Endothelial cell of umbilical vein (primary cell): ENCODE measurements around the gene NKIRAS1. TPM values are rescaled to one million over a fixed set of nuclear protein-coding genes. Genes with fewer than 3 reads are reported as not detected.

Experiments
- BruUV-seq: library from RNA; stranded (reverse); fragments of 400-500 nt; replicated peaks from 2 replicates; lab custom pipeline; 2021; lab: Mats Ljungman, UMichigan
- CTCF ChIA-PET: fragments of 300-600, 350-600 bp; sonication (Branson Sonifier 250); formaldehyde crosslinking; loops from one replicate; lab custom pipeline; 2021; ENCODE audit warnings: antibody characterized with exemption, inconsistent platforms; lab: Charles Lee
- POLR2A ChIA-PET: fragments of 300-600, 350-600 bp; sonication (Branson Sonifier 250); formaldehyde crosslinking; loops from one replicate; lab custom pipeline; 2021; ENCODE audit warnings: antibody characterized with exemption, inconsistent platforms; lab: Charles Lee
- DNase-seq: peaks from one replicate; pipeline ENCODE4 v3.0.0-alpha.2; 2011; ENCODE audit warnings: low read depth, low spot score
- FAIRE-seq: peaks from 2 replicates; lab custom pipeline; 2011; peaks lifted over from hg19 to GRCh38; lab: Jason Lieb, UNC
- H2AFZ ChIP-seq: 2 replicates; pipeline ENCODE4 v1.6.0; 2012; ENCODE audit warnings: low read depth, low read length, control low read depth, inconsistent platforms
- H3K27ac ChIP-seq: 2 replicates; pipeline ENCODE4 v1.5.1; 2011; ENCODE audit warnings: low read depth, mild to moderate bottlenecking, control low read depth, low read length, moderate library complexity; ENCODE audit not compliant: insufficient read depth
- H3K27me3 ChIP-seq, 2 experiments: 2 replicates each; pipeline versions ENCODE4 v1.6.0 to v1.6.1; 2011; ENCODE audit warnings: low read length in 2 of 2, mixed read lengths in 1 of 2; ENCODE audit not compliant: control insufficient read depth in 2 of 2, insufficient read depth in 2 of 2
- H3K36me3 ChIP-seq, 2 experiments: 2 replicates in 1 of 2; 3 replicates in 1 of 2; pipeline ENCODE4 v1.5.1; 2011; ENCODE audit warnings: low read length in 2 of 2, mild to moderate bottlenecking in 1 of 2, moderate library complexity in 1 of 2; ENCODE audit not compliant: control insufficient read depth in 2 of 2, insufficient read depth in 2 of 2; ENCODE audit errors: extremely low read depth in 1 of 2
- H3K4me1 ChIP-seq: 3 replicates; pipeline ENCODE4 v1.5.1; 2011; ENCODE audit warnings: mild to moderate bottlenecking, low read length; ENCODE audit not compliant: control insufficient read depth, insufficient read depth; ENCODE audit errors: extremely low read depth
- H3K4me2 ChIP-seq: 2 replicates; pipeline ENCODE4 v1.6.1; 2011; ENCODE audit warnings: low read length, control low read depth, mixed read lengths; ENCODE audit not compliant: insufficient read depth
- H3K4me3 ChIP-seq, 3 experiments: fragments of 200-600 bp in 1 of 3; sonication (generic), shearing (Covaris generic) in 1 of 3; replicated peaks in 1 of 3; 2 replicates each; pipeline ENCODE4 v1.5.1; 2011 to 2016; ENCODE audit warnings: control low read depth in 3 of 3, low read length in 3 of 3, mild to moderate bottlenecking in 2 of 3, inconsistent platforms in 1 of 3, low read depth in 1 of 3, moderate library complexity in 1 of 3; ENCODE audit not compliant: insufficient read depth in 1 of 3
- H3K79me2 ChIP-seq: 2 replicates; pipeline ENCODE4 v1.6.0; 2012; ENCODE audit warnings: low read length, inconsistent platforms; ENCODE audit not compliant: control insufficient read depth, insufficient read depth
- H3K9ac ChIP-seq: replicated peaks from 2 replicates; pipeline ENCODE3; 2011; ENCODE audit warnings: low read length, control low read depth; ENCODE audit not compliant: insufficient read depth; ENCODE audit errors: extremely low read depth
- H3K9me1 ChIP-seq: replicated peaks from 3 replicates; pipeline ENCODE4 v1.6.0; 2011; ENCODE audit warnings: mild to moderate bottlenecking, low read length; ENCODE audit not compliant: control insufficient read depth, insufficient read depth; ENCODE audit errors: extremely low read depth
- H3K9me3 ChIP-seq: replicated peaks from 2 replicates; pipeline ENCODE4 v1.5.1; 2012; ENCODE audit warnings: low read length, inconsistent platforms; ENCODE audit not compliant: control insufficient read depth, insufficient read depth
- H4K20me1 ChIP-seq: replicated peaks from 2 replicates; pipeline ENCODE3; 2011; ENCODE audit warnings: mild to moderate bottlenecking, low read length; ENCODE audit not compliant: control insufficient read depth, insufficient read depth; ENCODE audit errors: extremely low read depth
- EZH2 ChIP-seq: IDR thresholded peaks from 2 replicates; pipeline ENCODE4 v1.6.1; 2012; ENCODE audit warnings: borderline replicate concordance, low read depth, mild to moderate bottlenecking, moderate library complexity, low read length, inconsistent platforms; ENCODE audit not compliant: severe bottlenecking
- FOS ChIP-seq: IDR thresholded peaks from 2 replicates; pipeline ENCODE4 v1.6.1; 2011; ENCODE audit warnings: mild to moderate bottlenecking, low read length, moderate library complexity, borderline replicate concordance; ENCODE audit not compliant: insufficient read depth
- GATA2 ChIP-seq: IDR thresholded peaks from 2 replicates; pipeline ENCODE4 v1.7.0; 2011; ENCODE audit warnings: low read depth, mild to moderate bottlenecking, moderate library complexity, mixed read lengths, low read length; ENCODE audit not compliant: insufficient read length, insufficient read depth
- JUN ChIP-seq: IDR thresholded peaks from 2 replicates; pipeline ENCODE4 v1.6.1; 2011; ENCODE audit warnings: borderline replicate concordance, low read depth; ENCODE audit not compliant: insufficient read length, insufficient read depth
- POLR2A ChIP-seq: IDR thresholded peaks from 2 replicates; pipeline ENCODE4 v1.6.1; 2012; ENCODE audit warnings: low read depth, mild to moderate bottlenecking, control low read depth, low read length
- POLR2AphosphoS5 ChIP-seq: IDR thresholded peaks from 2 replicates; pipeline ENCODE4 v1.6.1; 2012; ENCODE audit warnings: low read depth, mild to moderate bottlenecking, control low read depth, low read length, moderate library complexity; ENCODE audit not compliant: insufficient read depth
- dilution Hi-C: fragments of 300-500 bp; cut with MboI; formaldehyde crosslinking; loops from one replicate; pipeline ENCODE4 v1.15.0; 2019; ENCODE audit warnings: low sequenced_read_pairs; ENCODE audit not compliant: extremely low pct_ligation_motif_present
- intact Hi-C: fragments of 100-400 bp; cut with micrococcal nuclease; formaldehyde crosslinking; loops from one replicate; pipeline ENCODE4 v1.10.0; 2022
- polyA plus RNA-seq, 4 experiments: library from polyadenylated mRNA; depleted of rRNA in 3 of 4; stranded (reverse) in 3 of 4; unstranded in 1 of 4; fragments of >200 nt; gene quantifications; 2 replicates each; pipeline versions ENCODE4 v1.2.1 to v1.2.3, GENCODE V29; 2011 to 2012; ENCODE audit warnings: missing spikeins in 1 of 4
- total RNA-seq: library from RNA; stranded (reverse); gene quantifications from 2 replicates; pipeline ENCODE4 v1.2.3, GENCODE V29; 2021
- TF ChIP-seq, protein P1 (sequence below), 2 donors: IDR thresholded peaks; 1 replicate in 1 of 2; 2 replicates in 1 of 2; pipeline ENCODE4 v1.5.1; 2011; ENCODE audit warnings: low read length in 2 of 2, mild to moderate bottlenecking in 2 of 2, moderate library complexity in 2 of 2, control low read depth in 1 of 2, inconsistent platforms in 1 of 2, low read depth in 1 of 2; ENCODE audit not compliant: insufficient read depth in 1 of 2; ENCODE audit errors: extremely low read depth in 1 of 2

Gene NKIRAS1
- total and polyA plus RNA-seq, 2 donors (not counting 3 experiments of a cell fraction or from before 2014, with no cell fraction given): 2.2 to 2.9 TPM

DNA sequence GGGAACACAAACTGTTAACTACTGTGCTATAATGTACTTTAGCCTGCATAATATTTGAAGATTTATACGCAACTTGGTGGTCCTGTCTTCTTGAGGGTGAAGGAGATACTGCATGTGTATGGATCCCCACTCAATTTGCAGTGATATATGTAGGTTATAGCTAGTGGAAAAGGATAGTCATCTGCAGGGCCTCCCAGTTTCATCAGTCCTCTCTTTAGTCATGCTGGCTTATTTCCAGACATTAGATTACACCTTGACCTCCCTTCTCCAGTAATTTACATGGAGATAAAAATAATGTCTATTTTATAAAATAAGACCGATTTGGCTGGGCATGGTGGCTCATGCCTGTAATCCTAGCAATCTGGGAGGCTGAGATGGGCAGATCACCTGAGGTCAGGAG, 32.0 kb upstream of the NKIRAS1 start:
- no peaks in the 10 kb centered on the region for H3K9me1 ChIP-seq
- peaks cover 17% of the 10 kb centered on the region for H3K4me1 ChIP-seq
- FAIRE-seq (no peak), DNase-seq (no peak)
- H3K4me2 ChIP-seq: no peak overlapping the region
- dilution Hi-C loops: no loop called here
- intact Hi-C loops: no loop called here
- H4K20me1 ChIP-seq: no peaks in the 10 kb centered on the region
- H3K36me3 ChIP-seq: no peaks in the 10 kb centered on the region
- H3K9me3 ChIP-seq: no peaks in the 10 kb centered on the region
- BruUV-seq: no TSS peak
- no peak overlapping the region for H3K4me3 ChIP-seq
- H3K27me3 ChIP-seq: peaks cover 0 to 6% of the 10 kb centered on the region in 2 experiments
- H3K27ac ChIP-seq: no peak overlapping the region
- ChIA-PET POLR2A (interaction anchor here (4.4 kb wide), 1 partner anchor 32 kb away, joined by 19 read pairs; the partner anchor contains the start of genes NKIRAS1 and RPL15), CTCF (no interaction called here)
- TF ChIP-seq POLR2AphosphoS5 (no peak), POLR2A (no peak), JUN (no peak), GATA2 (no peak), EZH2 (no peak), FOS (no peak)
- TF ChIP-seq, protein P1, sequence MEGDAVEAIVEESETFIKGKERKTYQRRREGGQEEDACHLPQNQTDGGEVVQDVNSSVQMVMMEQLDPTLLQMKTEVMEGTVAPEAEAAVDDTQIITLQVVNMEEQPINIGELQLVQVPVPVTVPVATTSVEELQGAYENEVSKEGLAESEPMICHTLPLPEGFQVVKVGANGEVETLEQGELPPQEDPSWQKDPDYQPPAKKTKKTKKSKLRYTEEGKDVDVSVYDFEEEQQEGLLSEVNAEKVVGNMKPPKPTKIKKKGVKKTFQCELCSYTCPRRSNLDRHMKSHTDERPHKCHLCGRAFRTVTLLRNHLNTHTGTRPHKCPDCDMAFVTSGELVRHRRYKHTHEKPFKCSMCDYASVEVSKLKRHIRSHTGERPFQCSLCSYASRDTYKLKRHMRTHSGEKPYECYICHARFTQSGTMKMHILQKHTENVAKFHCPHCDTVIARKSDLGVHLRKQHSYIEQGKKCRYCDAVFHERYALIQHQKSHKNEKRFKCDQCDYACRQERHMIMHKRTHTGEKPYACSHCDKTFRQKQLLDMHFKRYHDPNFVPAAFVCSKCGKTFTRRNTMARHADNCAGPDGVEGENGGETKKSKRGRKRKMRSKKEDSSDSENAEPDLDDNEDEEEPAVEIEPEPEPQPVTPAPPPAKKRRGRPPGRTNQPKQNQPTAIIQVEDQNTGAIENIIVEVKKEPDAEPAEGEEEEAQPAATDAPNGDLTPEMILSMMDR (IDR thresholded peaks at IDR 0.05; ENCODE audit: extremely low read depth in 1 of 2, insufficient read depth in 1 of 2, low read depth in 1 of 2, low read length in 2 of 2): no peak
- H2AFZ ChIP-seq: no peak overlapping the region
- H3K79me2 ChIP-seq: peaks cover 18% of the 10 kb centered on the region
- H3K9ac ChIP-seq: no peak overlapping the region
